C4-2B (cell line): ENCODE data around the gene ROBO3.

Source experiments
- CTCF ChIP-seq: fragments of 450-650 bp; conservative IDR thresholded peaks from 2 replicates; pipeline ENCODE4 v1.5.1; 2017; ENCODE audit warnings: mild to moderate bottlenecking
- ZFX ChIP-seq: fragments of 450-650 bp; IDR thresholded peaks from 2 replicates; pipeline ENCODE4 v1.6.1; 2017

GRCh38 chr11:124839128-124839971 lies 25.9 kb upstream of the ROBO3 start:
- TF ChIP-seq CTCF, result no peak
- TF ChIP-seq ZFX, result no peak
